Measurements from ENCODE around the gene KCNJ5.

KCNJ5 gene

DNA sequence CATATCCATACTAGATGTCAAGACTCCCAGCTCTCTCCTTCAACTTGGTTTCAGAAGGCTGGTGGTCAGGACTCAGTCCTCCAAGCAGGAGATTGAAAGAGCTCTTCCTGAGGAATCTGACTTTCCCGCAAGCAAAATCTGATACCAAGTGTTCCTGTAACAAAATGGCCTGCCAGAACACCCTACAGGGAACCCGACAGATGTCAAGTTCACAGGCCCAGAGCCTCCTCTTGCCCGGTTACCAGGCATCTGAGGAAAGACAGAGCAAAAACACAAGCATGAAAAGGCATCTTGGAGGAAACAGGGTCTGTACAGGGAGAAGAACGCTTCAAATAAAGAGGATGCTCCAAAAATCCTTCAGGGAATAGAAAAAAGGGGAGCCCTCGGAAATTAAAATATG, 8.7 kb upstream of the KCNJ5 start:
- no peak overlapping the region for H3K27ac ChIP-seq (replicated peaks)
- H3K4me3 ChIP-seq (replicated peaks; ENCODE audit: insufficient read depth, low read length), result no peak overlapping the region
- H3K27me3 ChIP-seq (ENCODE audit: insufficient read depth, poor library complexity, severe bottlenecking), result peaks cover 5% of the 10 kb centered on the region
- TF ChIP-seq GABPA (IDR thresholded peaks at IDR 0.05; ENCODE audit: low read depth), result no peak
- TF ChIP-seq, protein P1, sequence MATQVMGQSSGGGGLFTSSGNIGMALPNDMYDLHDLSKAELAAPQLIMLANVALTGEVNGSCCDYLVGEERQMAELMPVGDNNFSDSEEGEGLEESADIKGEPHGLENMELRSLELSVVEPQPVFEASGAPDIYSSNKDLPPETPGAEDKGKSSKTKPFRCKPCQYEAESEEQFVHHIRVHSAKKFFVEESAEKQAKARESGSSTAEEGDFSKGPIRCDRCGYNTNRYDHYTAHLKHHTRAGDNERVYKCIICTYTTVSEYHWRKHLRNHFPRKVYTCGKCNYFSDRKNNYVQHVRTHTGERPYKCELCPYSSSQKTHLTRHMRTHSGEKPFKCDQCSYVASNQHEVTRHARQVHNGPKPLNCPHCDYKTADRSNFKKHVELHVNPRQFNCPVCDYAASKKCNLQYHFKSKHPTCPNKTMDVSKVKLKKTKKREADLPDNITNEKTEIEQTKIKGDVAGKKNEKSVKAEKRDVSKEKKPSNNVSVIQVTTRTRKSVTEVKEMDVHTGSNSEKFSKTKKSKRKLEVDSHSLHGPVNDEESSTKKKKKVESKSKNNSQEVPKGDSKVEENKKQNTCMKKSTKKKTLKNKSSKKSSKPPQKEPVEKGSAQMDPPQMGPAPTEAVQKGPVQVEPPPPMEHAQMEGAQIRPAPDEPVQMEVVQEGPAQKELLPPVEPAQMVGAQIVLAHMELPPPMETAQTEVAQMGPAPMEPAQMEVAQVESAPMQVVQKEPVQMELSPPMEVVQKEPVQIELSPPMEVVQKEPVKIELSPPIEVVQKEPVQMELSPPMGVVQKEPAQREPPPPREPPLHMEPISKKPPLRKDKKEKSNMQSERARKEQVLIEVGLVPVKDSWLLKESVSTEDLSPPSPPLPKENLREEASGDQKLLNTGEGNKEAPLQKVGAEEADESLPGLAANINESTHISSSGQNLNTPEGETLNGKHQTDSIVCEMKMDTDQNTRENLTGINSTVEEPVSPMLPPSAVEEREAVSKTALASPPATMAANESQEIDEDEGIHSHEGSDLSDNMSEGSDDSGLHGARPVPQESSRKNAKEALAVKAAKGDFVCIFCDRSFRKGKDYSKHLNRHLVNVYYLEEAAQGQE (IDR thresholded peaks at IDR 0.05; ENCODE audit: insufficient replicate concordance, low read depth), result no peak
- no peak for TF ChIP-seq POLR2AphosphoS5 (IDR thresholded peaks at IDR 0.05; ENCODE audit: low read depth)
- no peak for TF ChIP-seq SPI1 (IDR thresholded peaks at IDR 0.05; ENCODE audit: borderline replicate concordance, low read depth)
- TF ChIP-seq, protein P2, sequence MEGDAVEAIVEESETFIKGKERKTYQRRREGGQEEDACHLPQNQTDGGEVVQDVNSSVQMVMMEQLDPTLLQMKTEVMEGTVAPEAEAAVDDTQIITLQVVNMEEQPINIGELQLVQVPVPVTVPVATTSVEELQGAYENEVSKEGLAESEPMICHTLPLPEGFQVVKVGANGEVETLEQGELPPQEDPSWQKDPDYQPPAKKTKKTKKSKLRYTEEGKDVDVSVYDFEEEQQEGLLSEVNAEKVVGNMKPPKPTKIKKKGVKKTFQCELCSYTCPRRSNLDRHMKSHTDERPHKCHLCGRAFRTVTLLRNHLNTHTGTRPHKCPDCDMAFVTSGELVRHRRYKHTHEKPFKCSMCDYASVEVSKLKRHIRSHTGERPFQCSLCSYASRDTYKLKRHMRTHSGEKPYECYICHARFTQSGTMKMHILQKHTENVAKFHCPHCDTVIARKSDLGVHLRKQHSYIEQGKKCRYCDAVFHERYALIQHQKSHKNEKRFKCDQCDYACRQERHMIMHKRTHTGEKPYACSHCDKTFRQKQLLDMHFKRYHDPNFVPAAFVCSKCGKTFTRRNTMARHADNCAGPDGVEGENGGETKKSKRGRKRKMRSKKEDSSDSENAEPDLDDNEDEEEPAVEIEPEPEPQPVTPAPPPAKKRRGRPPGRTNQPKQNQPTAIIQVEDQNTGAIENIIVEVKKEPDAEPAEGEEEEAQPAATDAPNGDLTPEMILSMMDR (IDR thresholded peaks at IDR 0.05; ENCODE audit: insufficient read depth, low read length), result no peak
- no peak for DNase-seq (ENCODE audit: low read depth in 1 of 2, low spot score in 1 of 2)

DNA sequence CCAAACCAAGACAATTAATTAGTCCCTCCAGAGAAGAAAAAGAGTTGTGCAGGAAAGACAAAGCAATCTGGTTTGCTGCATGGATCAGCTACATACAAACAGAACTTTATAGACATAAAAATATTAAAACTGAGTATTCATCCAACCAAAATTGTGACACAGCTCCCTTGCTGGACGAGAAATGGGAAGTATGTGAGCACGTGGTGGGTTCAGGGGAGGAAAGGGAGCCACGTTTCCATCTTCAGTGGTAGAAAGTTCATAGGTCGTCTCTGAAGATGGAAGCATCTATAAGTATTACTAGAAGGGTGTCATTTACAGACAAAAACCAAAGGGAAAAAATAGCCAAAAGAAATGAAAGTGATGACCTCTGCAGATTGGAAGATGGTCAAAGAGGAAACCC, 7.1 kb upstream of the KCNJ5 start:
- no peak overlapping the region for H3K4me3 ChIP-seq (replicated peaks; ENCODE audit: insufficient read depth, low read length)
- TF ChIP-seq, protein P1 (IDR thresholded peaks at IDR 0.05; ENCODE audit: insufficient replicate concordance, low read depth), result no peak
- TF ChIP-seq SPI1 (IDR thresholded peaks at IDR 0.05; ENCODE audit: borderline replicate concordance, low read depth) (no peak), GABPA (IDR thresholded peaks at IDR 0.05; ENCODE audit: low read depth) (no peak), POLR2AphosphoS5 (IDR thresholded peaks at IDR 0.05; ENCODE audit: low read depth) (no peak)
- TF ChIP-seq, protein P2 (IDR thresholded peaks at IDR 0.05; ENCODE audit: insufficient read depth, low read length), result no peak
- H3K27ac ChIP-seq (replicated peaks), result no peak overlapping the region
- no peak for DNase-seq (ENCODE audit: low read depth in 1 of 2, low spot score in 1 of 2)
- H3K27me3 ChIP-seq (ENCODE audit: insufficient read depth, poor library complexity, severe bottlenecking), result peaks cover 14% of the 10 kb centered on the region

DNA sequence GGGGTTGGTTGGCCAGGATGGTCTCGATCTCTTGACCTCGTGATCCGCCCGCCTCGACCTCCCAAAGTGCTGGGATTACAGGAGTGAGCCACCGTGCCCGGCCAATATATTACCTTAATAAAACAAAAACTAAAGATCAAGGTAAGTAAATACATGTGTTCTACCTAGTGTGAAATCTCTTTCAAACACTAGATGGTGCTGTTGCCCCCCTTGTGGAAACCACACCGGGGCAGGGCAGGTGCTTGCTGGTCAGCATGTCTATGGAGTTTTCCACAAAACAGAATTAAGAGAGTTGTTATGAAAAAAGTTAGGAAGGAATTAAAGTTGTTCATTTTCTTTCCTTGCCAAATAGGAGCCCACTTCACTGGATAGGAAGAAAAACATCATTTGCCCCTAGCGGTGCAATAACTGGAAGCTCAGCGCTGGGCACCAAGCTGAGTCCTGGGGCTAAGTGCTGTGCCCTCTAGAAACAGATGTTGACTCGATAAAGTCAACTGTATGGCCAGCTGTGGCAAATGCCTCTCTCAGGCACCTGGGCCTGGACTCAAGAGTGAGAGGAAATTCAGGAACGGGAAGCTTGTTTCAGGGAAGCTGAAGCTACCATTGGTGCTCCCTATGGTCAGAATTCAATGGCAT, 6.3 kb upstream of the KCNJ5 start:
- H3K27me3 ChIP-seq (ENCODE audit: insufficient read depth, poor library complexity, severe bottlenecking), result peaks cover 18% of the 10 kb centered on the region
- DNase-seq (ENCODE audit: low read depth in 1 of 2, low spot score in 1 of 2), result peak in 1 of 2 experiments; percentile 54

More for the DNA sequence above, 6.3 kb upstream of the KCNJ5 start:
- Histone ChIP-seq H3K27ac (replicated peaks) (no peak overlapping the region), H3K4me3 (replicated peaks; ENCODE audit: insufficient read depth, low read length) (no peak overlapping the region)
- no peak for TF ChIP-seq SPI1 (IDR thresholded peaks at IDR 0.05; ENCODE audit: borderline replicate concordance, low read depth)
- TF ChIP-seq, protein P2 (IDR thresholded peaks at IDR 0.05; ENCODE audit: insufficient read depth, low read length), result peak; percentile 41

All from HL-60 (cell line).